Pancreas (tissue), 10 donors: Measurements from ENCODE around the gene EXTL2. TPM values are rescaled to one million over a fixed set of nuclear protein-coding genes. Genes with fewer than 3 reads are reported as not detected.

ENCODE experiments used
- ATAC-seq, 4 donors: fragments of 200-7000 bp; cut with Tn5 transposase; one replicate each; pipeline versions ENCODE4 v1.8.0 to v1.9.1; 2020; ENCODE audit warnings: mild to moderate bottlenecking in 4 of 4, moderate library complexity in 4 of 4
- DNase-seq, 6 donors: peaks; one replicate each; pipeline ENCODE4 v3.0.0-alpha.2; 2020
- FAIRE-seq: peaks from 2 replicates; lab custom pipeline; 2012; peaks lifted over from hg19 to GRCh38; lab: Jason Lieb, UNC
- H3K27ac ChIP-seq, 4 donors: fragments of 200-600 bp; sonication (generic); 1 replicate in 3 of 4; 2 replicates in 1 of 4; pipeline versions ENCODE4 v1.5.0 to v1.8.0; 2020
- H3K27me3 ChIP-seq, 4 donors: fragments of 200-600 bp; one replicate each; pipeline ENCODE4 v1.8.0; 2021
- H3K36me3 ChIP-seq, 3 donors: fragments of 200-600 bp; sonication (generic) in 1 of 3; one replicate each; pipeline versions ENCODE4 v1.5.0 to v1.8.0; 2020 to 2021
- H3K4me1 ChIP-seq, 3 donors: fragments of 200-600 bp; one replicate each; pipeline ENCODE4 v1.8.0; 2021
- H3K4me3 ChIP-seq, 4 donors: fragments of 200-600 bp; sonication (generic) in 2 of 4; one replicate each; pipeline versions ENCODE4 v1.5.0 to v1.8.0; 2020 to 2021
- H3K9me3 ChIP-seq, 4 donors: fragments of 200-600 bp; one replicate each; pipeline ENCODE4 v1.8.0; 2021
- CTCF ChIP-seq, 4 donors: fragments of 200-600 bp; sonication (generic) in 3 of 4; IDR thresholded peaks; one replicate each; pipeline versions ENCODE4 v1.5.0 to v1.8.0; 2021; ENCODE audit warnings: antibody characterized with exemption in 4 of 4
- WGBS, 2 donors: extraction: QIAGEN DNeasy Blood & Tissue Kit; methylation state at CpG; one replicate each; pipeline ENCODE4 v1.1.7; 2013; 5-methylcytosine and 5-hydroxymethylcytosine counted together
- intact Hi-C, 3 donors: fragments of 100-400 bp; cut with DNase I; formaldehyde crosslinking; loops; one replicate each; pipeline versions ENCODE4 v1.11.1 to v1.14.2; 2022
- polyA plus RNA-seq, 2 donors: library from polyadenylated mRNA; stranded (reverse); fragments of 200-250 nt; gene quantifications; one replicate each; pipeline ENCODE4 v1.2.3, GENCODE V29; 2013
- total RNA-seq, 6 donors: library from RNA; stranded (reverse); fragmentation: NEBNext Ultra II Directional in 4 of 6; extraction: Animal tissue kit (Norgen Biotek cat#: 25700) in 4 of 6; gene quantifications; one replicate each; pipeline versions ENCODE4 v1.2.1 to v1.2.4, GENCODE V29; 2021 to 2023
- donor health status: healthy with polysubstance abuse.
- donor health status: DM: no; HTN: no; CAD: no; lungs with moderate emphysema.
- donor health status: DM: no; HTN: no; CAD: no.
- donor health status: control.
- donor health status: control.
- donor health status: Bipolar disorder and iron deficiency.
- donor health status: DM: yes; HTN: yes; CAD: no.
- donor health status: DM: no; HTN: no; CAD: no.
- donor health status: DM: no; HTN: no; CAD: no.
- donor health status: DM: yes; HTN: yes; CAD: no.

The EXTL2 gene
- total and polyA plus RNA-seq, 8 donors: 3.6 to 8.8 (median 6.2) TPM

DNA sequence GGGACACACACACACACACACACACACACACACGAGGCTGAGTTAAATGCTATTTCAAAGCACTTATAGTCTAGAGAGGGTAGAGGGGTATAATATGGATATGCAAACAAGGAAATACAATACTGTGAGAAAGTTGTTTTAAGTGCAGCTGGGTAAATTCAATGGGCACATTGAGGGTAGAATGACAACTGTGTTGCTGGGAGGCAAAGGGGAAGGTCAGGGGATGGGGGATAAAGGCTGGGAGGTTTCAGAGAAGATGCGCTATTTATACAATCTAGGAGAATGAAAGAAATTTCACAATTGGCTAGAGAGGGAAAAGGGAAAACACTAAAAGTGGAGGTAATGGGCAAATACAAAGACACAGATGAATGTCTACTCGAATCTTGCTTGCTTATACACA lies 19.4 kb downstream of the EXTL2 start:
- intact Hi-C loops: no loop called here
- 76 to 87% methylated on average over 3 of the region's 3 CpGs for WGBS, 2 donors
- FAIRE-seq: no peak

DNA sequence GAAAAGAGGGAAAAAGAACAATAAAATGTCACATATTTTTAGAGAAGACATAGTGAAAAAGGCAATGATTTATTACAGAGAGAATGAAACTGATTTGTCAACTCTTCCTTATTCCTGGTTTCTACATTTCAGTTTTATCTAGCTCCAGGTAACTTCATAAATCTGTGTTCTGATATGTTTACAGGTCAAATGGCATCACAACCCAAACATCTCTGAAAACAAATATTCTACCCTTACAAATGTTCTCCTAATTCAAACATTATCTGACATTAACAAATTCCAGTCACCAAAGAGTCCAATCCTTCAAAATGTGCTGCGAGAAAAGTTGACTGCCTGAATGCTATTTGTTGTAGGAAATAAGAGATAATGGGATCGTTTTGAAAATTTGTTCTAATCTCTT lies 20.2 kb downstream of the EXTL2 start:
- Histone ChIP-seq H3K36me3 (no peaks in the 10 kb centered on the region), H3K4me3 (no peak overlapping the region), H3K4me1 (no peaks in the 10 kb centered on the region), H3K27me3 (no peaks in the 10 kb centered on the region), H3K27ac (no peak overlapping the region), H3K9me3 (no peaks in the 10 kb centered on the region)
- FAIRE-seq (no peak), ATAC-seq (no peak), DNase-seq (no peak)
- 41 to 44% methylated on average over 2 of the region's 2 CpGs for WGBS, 2 donors
- no peak for TF ChIP-seq CTCF (IDR thresholded peaks at IDR 0.05)
- intact Hi-C loops: no loop called here

More for the DNA sequence above, 19.4 kb downstream of the EXTL2 start:
- Histone ChIP-seq H3K27me3 (no peaks in the 10 kb centered on the region), H3K36me3 (no peaks in the 10 kb centered on the region), H3K4me3 (no peak overlapping the region), H3K27ac (no peak overlapping the region), H3K4me1 (no peaks in the 10 kb centered on the region), H3K9me3 (no peaks in the 10 kb centered on the region)
- no peak for DNase-seq
- TF ChIP-seq CTCF (IDR thresholded peaks at IDR 0.05): no peak
- no peak for ATAC-seq

DNA sequence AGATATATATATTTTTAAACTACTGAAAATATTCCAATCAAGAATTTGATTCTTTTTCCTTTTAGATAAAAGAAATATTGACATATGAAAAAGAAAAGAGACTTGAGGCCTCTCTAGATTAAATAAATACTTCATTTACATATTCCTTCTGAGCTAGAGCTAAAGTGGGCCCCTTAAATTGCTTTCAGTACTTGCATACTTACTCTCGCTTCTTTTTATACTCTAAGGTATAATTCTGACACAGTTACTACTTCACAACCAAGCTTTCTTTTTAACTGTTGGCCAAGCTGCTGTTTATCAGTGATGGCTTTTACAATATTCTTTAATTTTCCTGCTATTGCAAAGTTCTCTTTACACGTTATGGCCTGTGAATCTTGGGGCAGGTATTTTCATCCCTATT lies 24.6 kb downstream of the EXTL2 start:
- intact Hi-C loops: loop anchor here in 2 of 3 donors (5.0 to 10.0 kb wide), 3 partner anchors 265 to 1065 kb away; no protein-coding TSS in a partner anchor

GRCh38 chr1:100868364-100868995 lies 26.2 kb downstream of the EXTL2 start:
- intact Hi-C loops: loop anchor here in 2 of 3 donors (5.0 to 10.0 kb wide), 3 partner anchors 264 to 1064 kb away; no protein-coding TSS in a partner anchor
- Histone ChIP-seq H3K4me1 (no peaks in the 10 kb centered on the region), H3K4me3 (no peak overlapping the region), H3K27ac (no peak overlapping the region), H3K36me3 (no peaks in the 10 kb centered on the region), H3K9me3 (no peaks in the 10 kb centered on the region), H3K27me3 (no peaks in the 10 kb centered on the region)
- 5 to 9% methylated on average over 7 of the region's 7 CpGs for WGBS, 2 donors
- ATAC-seq: peak in 3 of 4 donors; percentile 66 to 75 (median 66)
- peak; percentile 8 to 51 (median 38) for TF ChIP-seq CTCF (IDR thresholded peaks at IDR 0.05)
- no peak for DNase-seq
- FAIRE-seq: peak; percentile 97

More for the DNA sequence above, 24.6 kb downstream of the EXTL2 start:
- Histone ChIP-seq H3K4me1 (no peaks in the 10 kb centered on the region), H3K27me3 (no peaks in the 10 kb centered on the region), H3K36me3 (no peaks in the 10 kb centered on the region), H3K9me3 (no peaks in the 10 kb centered on the region), H3K27ac (no peak overlapping the region), H3K4me3 (no peak overlapping the region)
- no peak for TF ChIP-seq CTCF (IDR thresholded peaks at IDR 0.05)
- FAIRE-seq (no peak), ATAC-seq (no peak), DNase-seq (no peak)
- WGBS, 2 donors: 56 to 74% methylated on average over 2 of the region's 2 CpGs

DNA sequence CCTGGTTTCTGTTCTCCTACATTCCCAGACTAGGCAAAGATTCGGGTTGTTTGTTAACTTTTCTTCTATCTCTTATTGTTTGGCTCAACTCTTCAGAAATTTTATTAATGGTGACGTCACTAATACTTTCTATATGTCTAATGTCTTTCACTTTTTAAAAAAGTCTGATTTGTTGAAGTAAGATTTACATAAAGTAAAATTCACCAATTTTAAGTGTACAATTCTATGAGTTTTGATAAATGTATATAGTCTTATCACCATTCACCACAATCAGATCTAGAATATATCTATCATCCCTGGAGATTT lies 27.8 kb downstream of the EXTL2 start:
- ATAC-seq (no peak), DNase-seq (no peak), FAIRE-seq (no peak)
- Histone ChIP-seq H3K4me1 (no peaks in the 10 kb centered on the region), H3K27ac (no peak overlapping the region), H3K4me3 (no peak overlapping the region), H3K36me3 (no peaks in the 10 kb centered on the region), H3K27me3 (no peaks in the 10 kb centered on the region), H3K9me3 (no peaks in the 10 kb centered on the region)
- intact Hi-C loops: loop anchor here in 2 of 3 donors (5.0 to 10.0 kb wide), 3 partner anchors 262 to 1062 kb away; no protein-coding TSS in a partner anchor
- TF ChIP-seq CTCF (IDR thresholded peaks at IDR 0.05): no peak
- 49 to 55% methylated on average over 2 of the region's 2 CpGs for WGBS, 2 donors
